HG03521 (cell line): Measurements from ENCODE around the gene ARL5C.

Experiments used
- ATAC-seq: cut with Tn5 transposase; IDR thresholded peaks from one replicate; pipeline ENCODE4 v1.9.1; 2021; ENCODE audit warnings: mild to moderate bottlenecking, moderate library complexity; ENCODE audit not compliant: unreplicated experiment

The ARL5C gene, protein sequence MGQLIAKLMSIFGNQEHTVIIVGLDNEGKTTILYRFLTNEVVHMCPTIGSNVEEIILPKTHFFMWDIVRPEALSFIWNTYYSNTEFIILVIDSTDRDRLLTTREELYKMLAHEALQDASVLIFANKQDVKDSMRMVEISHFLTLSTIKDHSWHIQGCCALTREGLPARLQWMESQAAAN

DNA sequence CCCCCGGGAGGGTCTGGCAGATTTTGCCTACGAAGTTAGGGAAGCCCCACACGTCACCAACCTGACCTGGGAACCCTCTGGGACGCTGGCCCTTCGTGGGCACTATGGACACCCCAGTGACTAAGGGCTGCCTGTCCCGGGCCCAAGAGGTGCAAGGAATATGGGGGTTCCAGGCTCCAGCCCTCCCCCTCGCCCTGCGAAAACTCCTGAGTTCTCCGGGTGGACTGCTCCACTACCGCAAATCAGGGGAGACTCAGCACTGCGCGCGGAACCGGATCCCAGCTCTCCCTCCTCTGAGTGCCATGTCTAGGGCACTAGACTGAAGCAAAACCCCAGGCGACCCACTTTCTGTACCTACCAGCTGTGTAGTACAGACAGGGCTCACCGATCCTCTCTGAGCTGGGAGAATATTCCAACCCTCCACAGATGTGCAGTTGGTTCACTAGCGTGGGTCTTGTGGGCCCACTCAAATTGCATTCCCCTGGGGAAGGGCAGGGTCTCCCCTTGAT lies at the start of gene ARL5C:
Gene ARL5C, minus strand, starts transcription at position 321 of the 509 bp plus-strand sequence. CDS start 401 bp downstream, outside the sequence.
- no peak for ATAC-seq

DNA sequence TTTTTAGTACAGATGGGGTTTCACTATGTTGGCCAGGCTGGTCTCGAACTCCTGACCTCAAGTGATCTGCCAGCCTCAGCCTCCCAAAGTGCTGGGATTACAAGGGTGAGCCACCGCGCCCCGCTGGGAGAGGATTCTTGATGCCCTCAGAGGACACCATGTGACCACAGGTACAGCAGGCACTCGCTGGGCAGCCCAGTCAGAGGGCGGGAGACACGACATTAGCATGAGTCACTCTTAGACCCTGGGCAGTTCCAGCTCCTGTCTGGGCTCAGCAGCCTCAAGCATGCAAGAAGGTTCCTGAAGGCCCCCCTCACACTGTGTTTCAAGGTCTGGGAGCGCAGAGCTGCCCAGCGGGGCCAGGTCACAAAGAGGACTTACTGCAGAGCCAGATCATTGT lies 47.9 kb upstream of the ARL5C start:
- ATAC-seq = no peak

DNA sequence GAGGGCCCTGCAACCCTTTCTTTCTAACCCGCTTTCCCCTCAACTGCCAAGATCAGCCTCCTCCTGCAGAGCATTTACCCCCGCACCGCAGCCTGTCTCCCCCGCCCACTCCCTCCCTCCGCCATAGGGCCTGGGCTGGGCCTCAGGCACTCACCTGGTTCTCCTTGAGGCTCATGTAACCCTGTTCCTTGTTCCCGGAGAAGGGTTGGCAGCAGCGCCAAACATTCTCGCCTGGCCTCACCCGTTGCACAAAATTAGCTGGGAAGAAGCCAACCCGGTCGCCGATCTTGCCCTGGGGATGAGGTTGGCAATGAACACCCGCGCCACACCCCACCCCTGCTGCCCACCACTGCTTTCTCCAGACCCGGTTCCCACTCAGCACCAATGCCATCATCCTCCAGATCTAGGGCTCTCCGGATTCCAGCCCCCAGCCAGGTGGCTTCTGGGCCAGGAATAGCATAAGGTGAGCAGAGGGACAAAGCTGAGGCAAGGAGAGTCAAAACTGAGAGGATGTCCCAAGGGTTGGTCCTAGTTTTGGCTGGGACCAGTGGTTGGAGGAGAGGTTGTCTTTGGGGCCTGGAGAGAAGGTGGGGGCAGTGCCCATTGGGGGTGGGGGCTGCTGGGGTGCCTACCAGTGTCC lies 47.0 kb upstream of the ARL5C start:
- no peak for ATAC-seq

DNA sequence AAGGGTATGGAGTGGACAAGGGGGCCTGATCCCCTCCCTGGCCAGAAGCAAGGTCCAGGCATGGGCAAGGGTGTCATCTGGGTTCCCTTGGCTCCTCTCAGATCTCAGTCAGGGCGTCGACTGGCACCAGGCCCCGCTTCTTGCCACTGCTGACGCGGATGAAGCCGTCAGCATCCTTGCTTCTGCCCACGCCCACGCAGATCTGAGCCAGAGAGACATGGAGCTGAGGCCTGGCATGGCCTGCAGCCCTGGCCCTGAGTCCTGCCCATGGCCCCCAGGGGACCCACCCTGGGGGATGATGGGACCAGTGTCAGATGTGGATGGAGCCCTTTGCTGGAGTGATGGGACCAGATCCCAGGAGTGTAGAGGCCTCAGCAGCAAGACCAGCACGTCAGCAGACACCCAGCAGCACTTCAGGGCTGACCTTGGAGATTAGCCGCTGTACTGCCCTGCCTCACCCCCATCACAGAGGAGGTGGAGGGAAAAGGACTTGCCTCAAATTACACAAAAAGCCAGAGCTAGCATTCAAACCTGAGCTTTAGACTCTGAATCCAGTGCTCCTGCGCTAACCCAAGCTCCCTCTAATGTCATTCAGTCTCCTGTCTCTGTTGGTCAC lies 46.3 kb upstream of the ARL5C start:
- ATAC-seq = no peak

DNA sequence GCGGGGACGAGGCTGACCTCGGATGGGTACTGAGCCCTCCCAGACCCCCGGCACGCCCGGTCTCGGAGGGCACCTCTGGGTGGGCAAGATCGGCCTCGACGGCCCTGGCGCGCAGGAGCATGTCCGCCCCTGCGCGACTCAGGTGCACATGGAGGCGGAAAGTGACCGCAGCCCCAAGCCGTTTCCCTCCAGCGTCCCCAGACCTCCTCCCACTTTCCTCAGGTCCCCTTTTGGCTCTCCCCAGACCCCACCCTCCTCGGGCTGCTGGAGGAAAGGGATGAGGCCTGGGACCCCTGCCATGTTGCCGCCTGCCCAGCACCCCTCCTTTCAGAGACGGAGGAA lies 44.1 kb upstream of the ARL5C start:
- ATAC-seq = no peak

DNA sequence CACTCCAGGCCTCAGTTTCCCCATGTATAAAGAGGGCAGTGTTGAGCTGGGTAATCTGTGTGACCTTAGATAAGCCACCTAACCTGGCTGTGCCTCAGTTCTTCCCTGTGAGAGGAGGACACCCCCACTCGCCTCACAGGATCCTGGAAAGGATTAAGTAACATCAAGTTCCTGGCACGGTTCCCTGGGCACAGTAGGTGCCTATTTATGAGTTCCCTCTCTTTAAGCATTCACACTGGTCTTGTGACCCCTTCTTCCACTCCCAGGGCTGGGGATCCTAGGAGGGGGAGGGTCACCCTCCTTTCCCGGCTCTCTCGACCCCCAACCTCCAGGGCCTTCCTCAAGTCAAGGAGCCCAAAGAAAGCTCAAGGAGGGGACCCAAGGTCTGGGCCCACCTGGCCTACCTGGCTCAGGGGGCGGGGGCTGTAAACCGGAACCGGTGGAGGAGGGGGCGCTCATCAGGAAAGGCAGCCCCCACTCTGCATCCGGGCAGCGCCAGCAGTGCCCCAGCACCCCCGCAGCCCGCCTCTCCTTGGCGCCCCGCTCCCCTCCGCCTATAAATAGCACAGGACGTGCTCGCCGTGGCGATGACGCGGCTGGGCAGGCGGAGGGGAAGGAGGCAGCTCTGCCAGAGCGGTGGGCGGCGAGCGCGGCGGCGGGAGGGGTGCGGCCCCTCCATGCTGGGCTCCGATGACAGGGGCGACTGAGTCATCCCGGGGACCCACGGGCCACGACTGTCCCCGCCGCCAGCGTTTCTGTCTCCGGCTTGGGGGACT lies 43.5 kb upstream of the ARL5C start:
- no peak for ATAC-seq

DNA sequence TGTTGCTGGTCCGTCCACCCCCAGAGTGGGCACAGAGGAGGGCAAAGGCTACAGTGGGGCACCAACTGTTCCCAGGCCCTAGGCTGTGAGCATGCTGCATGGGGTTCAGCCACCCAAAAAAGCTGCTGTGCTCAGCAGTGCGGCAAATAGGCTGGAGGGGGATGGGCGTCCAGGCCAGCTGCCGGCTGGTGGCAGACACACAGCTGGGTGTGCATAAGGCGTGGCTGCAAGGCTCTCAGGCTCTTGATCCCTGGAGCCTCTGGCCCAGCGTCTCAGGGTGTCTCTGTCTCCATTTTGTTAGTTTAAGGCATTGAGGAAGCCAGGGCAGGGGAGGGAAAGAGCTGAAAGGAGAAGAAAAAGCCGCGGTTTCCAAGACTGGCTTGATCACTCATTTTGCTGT lies 42.9 kb upstream of the ARL5C start:
- no peak for ATAC-seq

DNA sequence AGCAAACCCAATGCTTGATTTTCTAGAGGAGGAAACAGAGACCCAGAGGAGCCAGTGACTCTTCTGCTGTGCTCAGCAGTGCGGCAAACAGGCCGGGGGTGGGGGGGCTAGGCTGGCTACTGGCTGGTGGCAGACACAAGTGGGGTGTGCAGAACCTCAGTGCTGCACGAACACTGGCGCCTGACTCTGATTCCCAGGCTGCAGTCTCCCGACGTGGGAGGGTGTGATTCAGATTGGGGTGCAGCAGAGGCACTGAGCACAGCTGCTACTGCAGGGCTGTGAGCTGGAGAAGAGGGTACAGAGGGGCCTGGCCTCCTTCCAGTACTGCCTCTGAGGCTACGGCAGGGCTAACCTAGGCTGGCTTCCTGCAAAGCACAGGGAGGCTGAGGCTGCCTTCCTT lies 42.2 kb upstream of the ARL5C start:
- no peak for ATAC-seq

DNA sequence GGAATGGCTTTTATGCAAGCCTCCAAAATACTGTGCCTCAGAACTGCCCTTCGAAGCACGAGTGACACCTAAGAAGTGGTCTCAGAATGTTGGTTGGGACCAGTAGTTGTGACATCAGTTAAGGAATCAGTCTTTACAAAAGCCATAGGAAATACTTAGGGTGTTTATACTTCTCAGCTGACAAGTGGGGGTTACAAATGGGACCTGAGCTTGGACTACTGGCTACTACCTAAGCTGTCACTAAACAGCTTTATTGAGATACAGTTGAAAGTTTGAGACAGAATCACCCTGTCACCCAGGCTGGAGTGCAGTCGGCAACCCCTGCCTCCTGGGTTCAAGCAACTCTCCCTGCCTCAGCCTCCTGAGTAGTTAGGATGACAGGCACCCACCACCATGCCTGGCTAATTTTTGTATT lies 39.2 kb upstream of the ARL5C start:
- ATAC-seq = no peak

DNA sequence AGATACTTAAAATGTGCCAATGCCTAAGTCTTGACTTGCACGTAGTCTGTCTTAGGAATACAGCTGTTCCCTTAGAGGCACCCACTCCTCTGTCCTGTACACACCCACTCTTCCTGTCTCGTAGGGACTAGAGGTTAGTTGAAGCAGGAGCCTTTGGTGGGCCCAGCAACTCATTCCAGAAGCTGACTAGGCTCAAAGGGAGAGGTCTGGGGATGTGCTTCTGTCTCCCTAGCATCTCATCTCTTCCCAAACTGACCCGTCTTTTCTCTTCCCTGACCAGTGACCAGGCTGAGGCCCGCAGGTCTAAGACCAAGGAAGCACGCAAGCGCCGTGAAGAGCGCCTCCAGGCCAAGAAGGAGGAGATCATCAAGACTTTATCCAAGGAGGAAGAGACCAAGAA lies 38.3 kb upstream of the ARL5C start:
- no peak for ATAC-seq

DNA sequence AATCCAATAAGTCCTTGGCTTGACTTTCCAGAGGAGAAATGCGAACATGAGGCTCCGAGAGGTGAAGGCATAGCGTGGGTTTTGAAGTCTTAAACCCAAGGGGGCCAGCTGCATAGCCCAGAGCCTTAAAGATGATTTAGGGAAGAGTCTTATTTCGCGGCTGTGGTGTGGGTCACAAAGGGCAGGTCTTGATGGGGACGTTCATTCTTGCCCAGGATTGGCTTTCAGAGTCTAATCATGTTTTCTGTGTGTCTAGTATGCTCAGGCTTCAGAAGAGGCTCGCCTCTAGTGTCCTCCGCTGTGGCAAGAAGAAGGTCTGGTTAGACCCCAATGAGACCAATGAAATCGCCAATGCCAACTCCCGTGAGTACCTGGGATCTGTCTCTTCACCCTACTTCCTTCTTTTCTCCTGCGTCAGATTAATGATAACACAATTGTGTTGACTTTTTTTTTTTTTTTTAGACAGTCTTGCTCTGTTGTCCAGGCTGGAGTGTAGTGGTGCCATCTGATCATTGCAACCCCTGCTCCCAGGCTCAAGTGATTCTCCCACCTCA lies 35.1 kb upstream of the ARL5C start:
- no peak for ATAC-seq

DNA sequence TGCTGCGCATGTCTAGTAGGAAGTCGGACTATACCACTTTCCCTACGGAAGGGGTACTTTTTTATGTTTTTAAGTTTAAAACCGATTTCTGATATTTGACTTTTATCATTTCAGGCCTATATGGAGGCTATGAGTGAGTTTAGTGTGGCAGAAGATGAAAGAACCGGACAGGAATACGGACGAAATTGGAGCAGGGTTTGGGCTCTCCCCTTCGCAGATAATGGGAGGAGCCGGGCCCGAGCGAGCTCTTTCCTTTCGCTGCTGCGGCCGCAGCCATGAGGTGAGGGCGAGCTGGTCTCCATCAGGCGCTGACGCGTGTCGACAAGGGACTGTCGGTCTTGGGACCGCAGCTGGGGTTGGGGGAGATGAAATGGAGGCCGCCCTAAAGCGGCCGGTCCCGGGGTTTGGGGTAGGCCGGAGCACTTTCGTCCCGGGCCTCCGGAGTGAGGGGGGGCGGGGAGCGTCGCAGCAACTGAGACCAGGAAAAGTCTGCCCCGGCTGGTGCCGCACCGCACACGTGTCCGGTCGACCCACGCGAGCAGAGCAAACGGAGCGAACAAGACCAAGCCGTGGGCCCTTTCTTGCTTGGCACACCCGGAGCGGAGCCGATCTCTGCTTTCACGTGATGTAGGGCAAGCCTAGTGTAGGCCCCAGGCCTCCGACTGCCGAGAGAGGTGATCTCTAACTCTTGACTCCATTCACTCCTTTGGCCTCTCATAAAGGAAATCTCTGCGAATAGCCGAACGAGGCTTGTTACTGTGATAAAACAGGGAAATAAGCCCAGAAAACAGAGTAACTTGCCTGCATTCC lies 34.3 kb upstream of the ARL5C start, which contains the start of gene RPL19:
Gene RPL19, plus strand, starts transcription at position 214 of the 810 bp plus-strand sequence. Its CDS starts 62 bp downstream, at position 276.
- ATAC-seq = peak; percentile 56

DNA sequence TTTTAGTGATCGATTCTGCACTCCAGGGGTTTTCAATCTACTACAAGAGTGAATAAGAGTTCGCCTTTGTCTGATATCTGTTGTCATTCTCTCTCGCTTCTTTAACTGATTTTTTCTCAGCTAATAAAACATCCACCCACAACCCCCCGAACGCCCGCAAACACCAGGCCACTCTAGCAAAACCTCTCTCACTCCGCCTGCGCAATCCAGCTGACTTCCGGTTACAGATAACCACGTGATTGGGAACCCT lies 33.8 kb upstream of the ARL5C start:
- ATAC-seq = peak; percentile 67

DNA sequence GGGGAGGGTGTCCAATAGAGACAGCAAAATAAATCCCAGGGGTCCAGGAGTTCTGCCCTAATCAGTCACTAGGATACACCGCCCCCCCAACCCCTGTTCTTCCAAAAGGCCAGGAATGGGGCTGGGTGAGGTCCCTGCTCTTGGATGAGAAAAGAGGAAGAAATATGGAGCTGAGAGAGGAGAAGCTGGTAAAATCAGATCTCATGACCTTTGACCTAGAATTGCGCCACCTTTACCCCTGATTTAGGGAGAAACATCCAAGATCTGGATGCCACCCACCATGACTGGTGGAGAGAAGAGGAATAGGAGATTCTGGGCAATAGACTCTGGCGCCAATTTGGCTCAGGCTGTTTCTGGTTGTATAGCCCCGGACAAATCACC lies 32.2 kb upstream of the ARL5C start:
- no peak for ATAC-seq

DNA sequence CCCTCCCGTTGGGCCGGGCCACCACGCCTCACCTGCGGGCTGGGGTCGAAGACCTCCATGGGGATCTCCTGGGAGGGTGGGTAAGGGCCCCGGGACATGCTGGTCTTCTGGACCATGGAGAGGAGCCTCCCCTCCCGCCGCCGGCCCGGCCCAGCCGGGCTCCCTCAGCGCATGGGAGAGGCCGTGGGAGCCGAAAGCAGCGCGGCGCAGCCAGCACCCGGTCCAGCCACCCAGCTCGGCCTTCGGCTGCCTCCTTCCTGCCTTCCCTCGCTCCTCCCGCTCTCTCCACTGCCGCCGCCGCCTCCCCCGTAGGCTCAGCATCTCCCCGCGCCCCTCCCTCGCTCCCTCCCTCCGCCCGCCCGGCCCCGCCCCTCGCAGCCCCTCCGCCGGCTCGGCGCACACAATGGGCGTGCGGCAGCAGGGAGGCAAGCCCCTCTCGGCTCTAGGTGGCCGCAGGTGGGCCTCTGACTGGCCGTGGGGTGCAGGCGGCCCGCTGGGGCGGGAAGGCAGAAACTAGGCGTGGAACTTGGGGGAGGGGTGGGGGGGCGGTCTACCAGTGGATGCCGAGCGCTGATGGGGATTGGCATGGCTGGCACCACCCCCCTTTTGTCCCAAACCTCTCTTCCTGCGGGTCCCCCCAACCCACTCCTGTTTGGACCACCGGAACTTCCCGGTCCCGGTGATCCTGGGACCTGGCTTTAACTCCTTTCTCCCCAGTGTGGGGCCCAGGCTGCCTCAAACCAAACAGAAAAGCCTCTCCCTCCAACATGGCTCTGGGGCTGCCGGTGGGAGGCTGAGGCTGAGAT lies 31.6 kb upstream of the ARL5C start, which contains the start of gene CACNB1:
Gene CACNB1, minus strand, starts transcription at position 290 of the 806 bp plus-strand sequence. Its CDS starts 174 bp downstream, at position 116.
- ATAC-seq = no peak

DNA sequence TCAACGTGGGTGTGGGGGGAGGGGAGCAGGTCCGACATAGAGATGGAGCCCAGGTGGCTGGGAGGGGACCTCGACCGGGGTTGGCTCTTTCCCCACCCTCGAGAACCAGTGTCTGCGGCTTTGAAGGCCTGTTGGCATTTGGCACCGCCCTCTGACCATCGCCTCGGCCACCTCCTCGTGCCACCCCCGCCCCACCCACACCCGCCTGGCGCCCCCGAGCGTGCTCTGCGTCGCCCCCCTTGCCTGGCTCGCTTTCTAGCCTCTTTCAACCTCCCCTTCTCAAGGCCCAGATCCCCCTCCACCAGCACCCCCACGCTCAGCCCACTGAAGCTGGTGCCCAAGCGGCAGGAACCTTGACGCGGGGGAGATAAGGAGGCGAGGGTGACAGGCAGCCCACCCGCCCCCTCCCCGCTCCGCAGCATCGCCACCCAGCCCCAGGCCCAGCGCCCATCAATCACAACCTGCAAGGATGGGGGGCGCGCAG lies 30.9 kb upstream of the ARL5C start:
- ATAC-seq = no peak

DNA sequence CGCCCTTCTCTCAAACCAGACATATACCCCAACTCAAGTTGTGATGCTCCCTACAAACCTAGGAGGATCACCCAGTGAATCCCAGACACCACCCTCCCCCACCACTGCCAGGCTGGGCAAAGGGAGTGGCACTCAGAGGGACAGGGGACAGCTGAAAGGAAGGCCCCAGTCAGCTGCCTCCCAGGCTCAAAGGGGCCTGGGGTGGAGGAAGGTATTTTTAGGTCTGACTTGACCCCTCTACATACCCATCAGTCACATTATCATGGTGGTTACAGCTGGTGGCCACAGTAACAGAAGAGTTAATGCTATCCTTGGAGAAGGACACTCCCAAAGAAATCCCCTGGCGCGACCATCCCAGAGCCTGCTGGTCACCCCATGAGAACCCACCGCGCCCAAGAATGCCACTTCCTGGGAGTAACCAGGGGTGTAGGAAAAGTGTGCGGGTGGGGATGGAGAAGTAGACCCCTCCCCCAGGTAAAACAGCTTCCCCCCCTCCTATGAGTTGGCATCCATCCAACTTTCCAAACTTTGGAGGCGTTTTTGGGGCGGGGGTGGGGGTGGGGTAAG lies 30.4 kb upstream of the ARL5C start:
- ATAC-seq = no peak

DNA sequence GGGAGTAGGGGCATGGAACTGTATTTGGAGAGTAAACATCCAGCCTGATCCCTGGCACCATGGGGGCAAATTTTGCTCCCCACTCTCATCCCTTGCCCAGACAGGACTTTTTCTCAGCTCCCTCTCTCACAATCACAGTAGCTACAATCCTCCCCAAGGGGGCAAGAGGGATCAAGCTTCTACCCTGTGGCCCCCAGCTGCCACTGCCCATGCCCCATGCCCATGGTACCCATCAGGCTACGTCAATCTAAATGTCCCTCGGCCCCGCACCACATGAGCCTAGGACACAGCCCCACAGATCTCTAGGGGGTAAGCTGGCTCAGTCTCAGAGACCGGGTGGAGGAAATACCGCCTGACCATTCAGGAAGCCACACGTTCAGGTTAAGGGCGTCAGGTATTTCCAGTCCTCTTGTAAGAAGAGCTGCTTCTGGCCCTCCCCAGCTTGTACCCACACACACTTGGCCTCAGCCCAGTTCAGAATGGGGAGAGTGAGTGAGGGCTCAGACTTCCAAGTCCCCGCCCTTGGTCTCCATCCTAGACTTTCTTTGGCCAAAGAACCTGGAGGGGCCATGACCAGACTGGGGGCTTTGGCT lies 29.7 kb upstream of the ARL5C start:
- no peak for ATAC-seq

DNA sequence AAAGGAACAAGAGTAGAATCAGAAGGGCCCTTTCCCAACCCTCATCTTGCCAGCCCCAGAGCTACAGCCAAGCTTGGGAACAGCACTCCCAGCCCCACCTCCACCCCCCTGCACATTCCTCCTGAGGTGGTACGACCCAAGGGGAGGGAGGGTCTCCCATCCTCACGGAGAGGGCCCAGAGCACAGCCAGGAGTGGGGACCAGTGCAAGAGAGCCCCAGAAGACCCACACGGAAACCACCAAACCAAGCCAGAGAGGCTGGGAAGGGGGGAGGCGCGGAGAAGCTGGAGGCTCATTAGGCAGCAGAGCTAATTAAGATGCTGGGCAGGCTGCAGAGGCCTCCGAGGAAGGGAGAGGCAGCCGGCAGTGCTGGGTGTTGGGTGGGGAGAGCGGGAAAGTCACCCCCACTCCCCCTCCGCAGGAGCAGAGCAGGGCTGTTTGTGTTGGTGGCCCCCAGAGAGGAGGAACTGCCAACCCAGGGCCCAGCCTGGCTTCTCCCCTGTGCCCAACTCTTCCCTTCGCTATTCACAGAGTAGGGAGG lies 29.1 kb upstream of the ARL5C start:
- no peak for ATAC-seq
